NB4 (cell line): ENCODE data around the gene RUVBL1.

Source experiments
- MYC ChIP-seq: IDR thresholded peaks from 2 replicates; pipeline ENCODE4 v1.6.1; 2011; ENCODE audit warnings: low read depth, low read length
- POLR2A ChIP-seq: IDR thresholded peaks from 2 replicates; pipeline ENCODE4 v1.6.1; 2011; ENCODE audit warnings: mild to moderate bottlenecking; ENCODE audit not compliant: insufficient read length; ENCODE audit errors: extremely low read depth
- TF ChIP-seq, protein P1 (sequence below): IDR thresholded peaks from one replicate; pipeline ENCODE4 v1.5.1; 2012; ENCODE audit warnings: low read depth, low read length
- TF ChIP-seq, protein P2 (sequence below): IDR thresholded peaks from 2 replicates; pipeline ENCODE4 v1.6.1; 2011; ENCODE audit warnings: low read depth, low read length

DNA sequence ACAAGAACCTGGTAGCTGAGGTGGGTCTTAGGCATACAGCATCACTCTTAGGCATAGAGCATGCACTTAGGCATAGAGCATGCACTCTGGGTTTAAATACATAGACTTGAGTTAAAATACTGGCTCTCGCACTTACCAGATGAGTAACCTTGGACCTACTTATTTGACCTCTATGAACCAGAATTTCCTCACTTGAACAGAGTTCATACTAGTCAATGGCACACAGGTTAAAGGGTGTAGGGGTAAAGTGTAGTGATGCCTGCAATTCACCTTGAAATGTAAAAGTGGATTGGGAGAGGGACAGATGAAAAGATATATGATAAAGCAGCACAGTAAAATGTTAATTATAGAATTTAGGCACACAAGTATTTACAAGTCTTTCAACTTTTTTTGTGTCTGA, 1.6 kb downstream of the RUVBL1 start:
- TF ChIP-seq POLR2A (no peak), MYC (no peak)
- TF ChIP-seq, protein P1, sequence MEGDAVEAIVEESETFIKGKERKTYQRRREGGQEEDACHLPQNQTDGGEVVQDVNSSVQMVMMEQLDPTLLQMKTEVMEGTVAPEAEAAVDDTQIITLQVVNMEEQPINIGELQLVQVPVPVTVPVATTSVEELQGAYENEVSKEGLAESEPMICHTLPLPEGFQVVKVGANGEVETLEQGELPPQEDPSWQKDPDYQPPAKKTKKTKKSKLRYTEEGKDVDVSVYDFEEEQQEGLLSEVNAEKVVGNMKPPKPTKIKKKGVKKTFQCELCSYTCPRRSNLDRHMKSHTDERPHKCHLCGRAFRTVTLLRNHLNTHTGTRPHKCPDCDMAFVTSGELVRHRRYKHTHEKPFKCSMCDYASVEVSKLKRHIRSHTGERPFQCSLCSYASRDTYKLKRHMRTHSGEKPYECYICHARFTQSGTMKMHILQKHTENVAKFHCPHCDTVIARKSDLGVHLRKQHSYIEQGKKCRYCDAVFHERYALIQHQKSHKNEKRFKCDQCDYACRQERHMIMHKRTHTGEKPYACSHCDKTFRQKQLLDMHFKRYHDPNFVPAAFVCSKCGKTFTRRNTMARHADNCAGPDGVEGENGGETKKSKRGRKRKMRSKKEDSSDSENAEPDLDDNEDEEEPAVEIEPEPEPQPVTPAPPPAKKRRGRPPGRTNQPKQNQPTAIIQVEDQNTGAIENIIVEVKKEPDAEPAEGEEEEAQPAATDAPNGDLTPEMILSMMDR, result no peak
- TF ChIP-seq, protein P2, sequence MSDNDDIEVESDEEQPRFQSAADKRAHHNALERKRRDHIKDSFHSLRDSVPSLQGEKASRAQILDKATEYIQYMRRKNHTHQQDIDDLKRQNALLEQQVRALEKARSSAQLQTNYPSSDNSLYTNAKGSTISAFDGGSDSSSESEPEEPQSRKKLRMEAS, result no peak
